ENCODE results near the gene MRPL34.

The MRPL34 gene

GRCh38 chr19:17337675-17338432, 32.2 kb downstream of the MRPL34 start:
- peak overlapping the region; percentile 69 for H3K4me3 ChIP-seq (ENCODE audit: low read depth, low read length)
- no peak for DNase-seq (ENCODE audit: low read depth)

DNA sequence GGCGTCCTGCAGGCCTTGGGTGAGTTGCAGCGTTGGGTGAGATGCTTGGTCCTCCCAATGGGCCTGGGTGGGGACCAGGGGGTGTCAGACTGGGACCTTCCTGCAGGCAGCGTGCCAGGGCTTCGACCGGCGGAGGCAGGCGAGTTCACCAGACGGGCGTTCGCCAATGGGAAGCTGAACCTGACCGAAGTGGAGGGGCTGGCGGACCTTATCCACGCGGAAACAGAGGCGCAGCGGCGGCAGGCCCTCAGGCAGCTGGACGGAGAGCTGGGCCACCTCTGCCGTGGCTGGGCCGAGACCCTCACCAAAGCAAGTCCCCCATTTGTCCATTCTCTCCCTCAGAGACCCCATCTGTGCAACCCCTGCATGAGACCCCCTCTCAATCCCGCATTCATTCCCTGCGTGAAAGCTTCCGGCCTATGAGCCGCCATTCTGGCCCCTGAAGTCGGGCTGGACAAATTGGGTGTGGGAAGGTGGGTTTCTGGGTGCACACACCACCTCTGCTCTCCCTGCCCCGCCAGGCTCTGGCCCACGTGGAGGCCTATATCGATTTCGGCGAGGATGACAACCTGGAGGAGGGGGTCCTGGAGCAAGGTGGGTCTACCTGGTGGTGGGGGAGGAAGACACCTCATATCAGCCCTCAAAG, 32.9 kb downstream of the MRPL34 start:
- H3K4me3 ChIP-seq (ENCODE audit: low read depth, low read length): peak overlapping the region; percentile 69
- no peak for DNase-seq (ENCODE audit: low read depth)

GRCh38 chr19:17339088-17339741, 33.5 kb downstream of the MRPL34 start:
- no peak overlapping the region for H3K4me3 ChIP-seq (ENCODE audit: low read depth, low read length)
- DNase-seq (ENCODE audit: low read depth): no peak

- H3K4me3 ChIP-seq (ENCODE audit: low read depth, low read length): no peak overlapping the region
These were observed 34.7 kb downstream of the MRPL34 start for GRCh38 chr19:17340302-17340870.

GRCh38 chr19:17340871-17341357, 35.2 kb downstream of the MRPL34 start:
- DNase-seq (ENCODE audit: low read depth): no peak
- no peak overlapping the region for H3K4me3 ChIP-seq (ENCODE audit: low read depth, low read length)

More at GRCh38 chr19:17340302-17340870, 34.7 kb downstream of the MRPL34 start:
- DNase-seq (ENCODE audit: low read depth): no peak

GRCh38 chr19:17341386-17341785, 35.7 kb downstream of the MRPL34 start:
- no peak overlapping the region for H3K4me3 ChIP-seq (ENCODE audit: low read depth, low read length)
- DNase-seq (ENCODE audit: low read depth): no peak

DNA sequence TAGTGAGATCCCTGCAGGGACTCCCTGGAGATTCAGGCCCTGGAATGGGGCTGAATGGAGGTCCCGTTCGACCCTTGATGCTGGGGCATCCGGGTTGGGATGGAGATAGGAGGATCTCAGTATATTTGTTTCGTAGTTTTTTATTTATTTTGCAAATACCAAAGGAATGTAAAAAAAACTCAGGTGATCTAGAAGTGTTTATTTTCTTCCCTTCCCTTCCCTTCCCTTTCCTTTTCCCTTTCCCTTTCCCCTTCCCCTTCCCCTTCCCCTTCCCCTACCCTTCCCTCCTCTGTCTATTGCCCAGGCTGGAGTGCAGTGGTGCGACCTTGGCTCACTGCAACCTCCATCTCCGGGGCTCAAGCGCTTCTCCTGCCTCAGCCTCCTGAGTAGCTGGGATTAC, 36.2 kb downstream of the MRPL34 start:
- no peak overlapping the region for H3K4me3 ChIP-seq (ENCODE audit: low read depth, low read length)
- no peak for DNase-seq (ENCODE audit: low read depth)

DNA sequence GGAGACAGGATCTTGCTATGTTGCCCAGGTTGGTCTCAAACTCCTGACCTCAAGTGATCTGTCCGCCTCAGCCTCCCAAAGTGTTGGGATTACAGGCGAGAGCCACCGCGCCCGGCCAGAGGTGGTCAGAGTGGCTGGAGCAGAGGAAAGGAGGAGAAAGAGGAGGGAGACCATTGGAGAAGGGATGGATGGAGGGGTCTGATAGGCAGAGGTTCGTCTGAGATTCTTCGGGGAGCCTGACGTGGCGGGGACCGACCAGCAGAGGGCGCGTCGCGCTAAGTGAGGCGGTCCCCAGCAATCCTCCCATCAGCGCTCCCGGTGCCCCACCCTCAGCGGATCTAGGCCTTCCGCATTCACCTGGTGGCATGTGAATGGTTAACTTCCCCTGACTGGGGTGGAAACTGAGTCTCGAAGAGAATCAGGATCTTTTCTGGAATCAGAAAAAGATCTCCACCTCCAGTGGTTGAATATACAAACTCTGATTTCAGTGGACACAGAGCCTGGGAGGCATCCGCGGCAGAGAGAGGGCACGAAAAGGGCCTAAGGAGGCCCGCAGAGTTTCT, 40.5 kb downstream of the MRPL34 start:
- H3K4me3 ChIP-seq (ENCODE audit: low read depth, low read length): no peak overlapping the region
- DNase-seq (ENCODE audit: low read depth): no peak

DNA sequence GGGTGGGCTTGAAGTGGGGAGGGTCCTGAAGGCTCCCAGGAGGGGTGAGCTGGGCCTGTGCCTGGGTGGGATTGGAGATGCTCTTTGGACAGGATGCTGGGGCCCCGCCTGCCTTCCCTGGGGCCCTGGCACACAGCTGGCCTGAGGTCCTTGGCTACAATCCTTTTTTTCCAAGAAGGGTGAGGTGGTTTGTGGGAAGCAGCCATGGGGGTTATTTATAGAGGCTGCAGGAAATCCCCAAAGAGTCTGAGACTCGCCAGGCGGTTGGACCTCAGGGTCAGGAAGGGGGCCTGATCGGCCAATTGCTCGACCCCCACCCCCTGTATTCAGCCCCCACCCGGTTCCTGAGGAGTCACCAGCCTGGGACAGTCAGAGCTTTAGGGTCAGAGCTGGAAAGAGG, 41.7 kb downstream of the MRPL34 start:
- H3K4me3 ChIP-seq (ENCODE audit: low read depth, low read length): no peak overlapping the region
- DNase-seq (ENCODE audit: low read depth): no peak

DNA sequence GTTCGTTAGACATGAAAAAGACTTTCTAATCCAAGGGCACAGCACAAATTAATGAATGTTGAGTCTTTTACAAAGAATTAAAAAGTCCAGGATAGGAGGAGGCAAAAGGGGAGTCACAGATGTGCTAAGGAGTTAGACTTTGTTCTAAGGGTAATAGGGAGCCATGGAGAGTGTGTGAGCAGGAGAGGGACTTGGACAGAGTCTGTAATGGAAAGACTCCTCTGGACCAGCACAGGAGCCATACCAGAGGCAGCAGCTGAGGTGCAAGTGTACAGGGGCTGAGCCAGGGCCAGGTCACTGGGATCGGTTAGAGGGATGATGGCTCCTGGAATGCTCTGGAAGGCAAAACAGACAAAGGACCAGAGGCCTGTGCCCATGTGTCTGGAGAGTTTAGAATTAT, 42.2 kb downstream of the MRPL34 start:
- no peak for DNase-seq (ENCODE audit: low read depth)
- H3K4me3 ChIP-seq (ENCODE audit: low read depth, low read length): no peak overlapping the region

- no peak for DNase-seq (ENCODE audit: low read depth)
- H3K4me3 ChIP-seq (ENCODE audit: low read depth, low read length): no peak overlapping the region
These were observed 43.0 kb downstream of the MRPL34 start for GRCh38 chr19:17348700-17349099.

DNA sequence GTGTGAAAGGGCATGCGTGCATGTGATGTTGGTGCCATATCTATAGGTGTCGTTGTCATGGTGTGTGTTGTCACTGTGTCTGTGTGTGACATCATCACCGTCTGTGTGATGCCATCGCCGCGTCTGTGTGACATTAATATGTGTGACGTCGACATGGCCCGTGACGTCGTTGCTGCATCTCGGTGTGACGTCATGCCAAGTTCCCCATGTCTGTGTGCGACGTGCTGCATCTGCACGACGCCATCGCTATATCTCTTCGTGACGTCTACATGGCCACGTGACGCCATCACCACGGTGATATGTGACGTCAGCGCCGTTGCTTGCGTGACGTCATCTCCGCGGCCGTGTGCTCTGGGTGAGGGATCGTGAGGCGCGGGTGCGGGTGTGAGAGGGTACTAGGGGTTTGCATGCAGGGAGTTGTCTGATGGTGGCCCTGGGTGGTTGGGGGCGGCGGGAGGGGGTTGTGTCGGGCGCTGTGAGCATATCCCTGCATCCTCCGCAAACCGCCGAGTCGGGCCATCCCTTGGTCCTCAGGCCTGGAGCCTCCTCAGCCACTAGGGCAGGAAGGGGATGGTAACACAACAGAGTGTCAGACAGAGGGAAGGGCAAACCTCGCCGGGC, 46.3 kb downstream of the MRPL34 start:
- no peak for DNase-seq (ENCODE audit: low read depth)
- H3K4me3 ChIP-seq (ENCODE audit: low read depth, low read length): no peak overlapping the region

DNA sequence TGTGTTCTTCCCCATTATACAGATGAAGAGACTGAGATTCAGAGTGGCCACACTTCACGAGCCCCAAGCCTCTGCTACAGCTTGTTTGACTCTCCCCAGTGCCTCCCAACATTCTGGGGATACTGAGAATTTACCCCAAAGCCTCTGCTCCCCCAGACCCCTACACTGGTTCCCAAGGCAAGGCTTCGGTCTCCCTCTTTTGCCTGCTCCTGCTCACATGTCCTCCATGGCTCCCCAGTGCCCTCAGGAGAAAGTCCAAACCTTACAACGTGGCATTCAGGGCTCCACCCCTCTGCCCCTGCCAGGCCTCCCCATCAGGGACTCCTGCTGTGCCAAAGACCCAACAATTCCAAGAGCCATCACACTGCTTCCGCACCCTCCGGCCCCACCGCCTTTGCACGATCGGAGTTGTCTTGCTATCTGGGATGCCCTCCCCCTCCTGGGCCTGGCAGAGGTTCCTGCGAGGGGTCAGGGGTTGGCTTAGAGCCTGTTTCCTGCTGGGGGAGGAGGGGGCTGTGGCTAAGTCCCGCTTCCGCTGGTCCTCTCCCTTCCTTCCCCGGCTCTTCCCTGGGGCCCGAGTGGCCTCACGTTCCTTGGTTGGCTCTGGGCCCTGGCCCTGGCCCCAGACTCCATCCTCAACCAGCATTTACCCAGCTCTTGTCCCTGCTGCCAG, 47.1 kb downstream of the MRPL34 start:
- no peak for DNase-seq (ENCODE audit: low read depth)
- H3K4me3 ChIP-seq (ENCODE audit: low read depth, low read length): no peak overlapping the region

DNA sequence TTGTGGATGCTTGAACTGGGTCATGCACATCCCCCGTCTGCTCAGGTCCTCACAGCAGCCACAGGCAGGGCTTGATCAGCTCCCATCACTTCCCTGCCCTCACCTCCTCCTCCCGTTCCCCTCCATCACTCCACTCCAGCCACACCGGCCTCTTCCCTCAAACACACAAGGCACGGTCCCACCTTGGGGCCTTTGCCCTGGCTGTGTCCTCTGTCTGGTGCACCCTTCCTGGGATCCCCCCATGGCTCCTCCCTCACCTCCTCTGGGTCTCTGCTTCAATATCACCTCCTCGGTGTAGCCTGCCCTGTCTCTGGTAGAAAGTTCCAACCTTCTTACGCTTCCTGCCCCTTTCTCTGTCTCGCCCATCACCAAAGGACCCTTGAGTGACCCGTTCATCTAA, 47.7 kb downstream of the MRPL34 start:
- no peak overlapping the region for H3K4me3 ChIP-seq (ENCODE audit: low read depth, low read length)
- DNase-seq (ENCODE audit: low read depth): no peak
